ENCODE results near the gene EBPL. TPM values are rescaled to one million over a fixed set of nuclear protein-coding genes. Genes with fewer than 3 reads are reported as not detected.

Gene EBPL
- total RNA-seq, 3 donors from 2014 or later: 33.6 to 36.8 (median 34.0) TPM

- Histone ChIP-seq H3K9me3 (no peaks in the 10 kb centered on the region), H3K4me3 (no peak overlapping the region), H3K4me1 (ENCODE audit: low read depth) (no peaks in the 10 kb centered on the region), H3K36me3 (ENCODE audit: low read depth) (no peaks in the 10 kb centered on the region)
- no peak for ATAC-seq
- no peak for DNase-seq
- intact Hi-C loops (cut with DNase I, micrococcal nuclease): no loop called here
- TF ChIP-seq CTCF (IDR thresholded peaks at IDR 0.05): no peak
These were observed 59.1 kb downstream of the EBPL start for GRCh38 chr13:49632156-49632555.

- no peak overlapping the region for H3K4me3 ChIP-seq
- no peak for TF ChIP-seq CTCF (IDR thresholded peaks at IDR 0.05)
- ATAC-seq (no peak), DNase-seq (no peak)
- H3K9me3 ChIP-seq: no peaks in the 10 kb centered on the region
- intact Hi-C loops (cut with DNase I, micrococcal nuclease): no loop called here
- peaks cover 3% of the 10 kb centered on the region for H3K4me1 ChIP-seq (ENCODE audit: low read depth)
- H3K36me3 ChIP-seq (ENCODE audit: low read depth): no peaks in the 10 kb centered on the region
These were observed 60.7 kb downstream of the EBPL start for GRCh38 chr13:49630580-49630979.

GRCh38 chr13:49629947-49630346 lies 61.3 kb downstream of the EBPL start:
- no peak for DNase-seq
- no peak for ATAC-seq
- no peak for TF ChIP-seq CTCF (IDR thresholded peaks at IDR 0.05)

GRCh38 chr13:49629196-49629938 lies 61.9 kb downstream of the EBPL start:
- no peak overlapping the region for H3K4me3 ChIP-seq
- ATAC-seq (no peak), DNase-seq (no peak)
- no peaks in the 10 kb centered on the region for H3K36me3 ChIP-seq (ENCODE audit: low read depth)
- intact Hi-C loops (cut with DNase I, micrococcal nuclease): no loop called here
- H3K4me1 ChIP-seq (ENCODE audit: low read depth): peaks cover 5% of the 10 kb centered on the region
- TF ChIP-seq CTCF (IDR thresholded peaks at IDR 0.05): no peak
- H3K9me3 ChIP-seq: no peaks in the 10 kb centered on the region

More at GRCh38 chr13:49629947-49630346, 61.3 kb downstream of the EBPL start:
- Histone ChIP-seq H3K4me3 (no peak overlapping the region), H3K36me3 (ENCODE audit: low read depth) (no peaks in the 10 kb centered on the region), H3K9me3 (no peaks in the 10 kb centered on the region), H3K4me1 (ENCODE audit: low read depth) (peaks cover 5% of the 10 kb centered on the region)
- intact Hi-C loops (cut with DNase I, micrococcal nuclease): no loop called here

- Histone ChIP-seq H3K4me1 (ENCODE audit: low read depth) (peaks cover 5% of the 10 kb centered on the region), H3K36me3 (ENCODE audit: low read depth) (no peaks in the 10 kb centered on the region), H3K4me3 (no peak within 1 kb of the TSS), H3K9me3 (no peaks in the 10 kb centered on the region)
- no peak for TF ChIP-seq CTCF (IDR thresholded peaks at IDR 0.05)
- intact Hi-C loops (cut with DNase I, micrococcal nuclease): no loop called here
- ATAC-seq (peak; percentile 83), DNase-seq (peak; percentile 79 to 87 (median 81))
These were observed 63.2 kb downstream of the EBPL start, which contains the start of gene ARL11 for GRCh38 chr13:49627831-49628652. ARL11 (plus strand) TSS chr13:49628507; CDS start chr13:49630448, 1,941 bp downstream.
